PC-3 (cell line): ENCODE measurements around the gene LHFPL6. TPM values are rescaled to one million over a fixed set of nuclear protein-coding genes. Genes with fewer than 3 reads are reported as not detected.
"Not testable (repeated sequence)": the region's sequence is repeated elsewhere in the genome, so short reads cannot be mapped to it uniquely, and the experiment has no call there.

Source experiments
- ATAC-seq: fragments of 200-7000 bp; cut with Tn5 transposase; 2 replicates; pipeline ENCODE4 v1.9.1; 2020; ENCODE audit warnings: mild to moderate bottlenecking, moderate library complexity
- BruUV-seq: library from RNA; stranded (reverse); fragments of 400-500 nt; replicated peaks from 2 replicates; lab custom pipeline; 2021; lab: Mats Ljungman, UMichigan
- CTCF ChIA-PET: fragments of 300-600 bp; sonication (Branson Sonifier 250); formaldehyde crosslinking; loops from one replicate; lab custom pipeline; 2022; ENCODE audit warnings: antibody characterized with exemption; lab: Charles Lee
- POLR2A ChIA-PET: fragments of 300-600 bp; sonication (Branson Sonifier 250); formaldehyde crosslinking; loops from one replicate; lab custom pipeline; 2022; ENCODE audit warnings: antibody characterized with exemption; ENCODE audit not compliant: unreplicated experiment; lab: Charles Lee
- DNase-seq: peaks from one replicate; pipeline ENCODE4 v3.0.0-alpha.2; 2015
- H2AFZ ChIP-seq: fragments of 300-600 bp; sonication (generic); 2 replicates; pipeline ENCODE4 v1.6.0; 2016; ENCODE audit warnings: antibody characterized with exemption, low read length
- H3F3A ChIP-seq: fragments of 300-600 bp; sonication (generic); one replicate; pipeline ENCODE4 v1.6.0; 2017; ENCODE audit warnings: antibody characterized with exemption, low read length, control low read depth, mild to moderate bottlenecking; ENCODE audit not compliant: unreplicated experiment
- H3K27ac ChIP-seq: fragments of 300-600 bp; sonication (generic); 2 replicates; pipeline ENCODE4 v1.5.1; 2016; ENCODE audit warnings: mild to moderate bottlenecking, low read length
- H3K27me3 ChIP-seq: fragments of 300-600 bp; sonication (generic); 2 replicates; pipeline ENCODE4 v1.6.1; 2016; ENCODE audit warnings: low read length, mixed read lengths
- H3K36me3 ChIP-seq: fragments of 300-600 bp; sonication (generic); 2 replicates; pipeline ENCODE4 v1.6.1; 2016; ENCODE audit warnings: low read depth, mixed run types, low read length, mixed read lengths
- H3K4me1 ChIP-seq: fragments of 300-600 bp; sonication (generic); 2 replicates; pipeline ENCODE4 v1.5.1; 2016; ENCODE audit warnings: low read length; ENCODE audit not compliant: insufficient read depth
- H3K4me2 ChIP-seq: fragments of 300-600 bp; sonication (generic); 2 replicates; pipeline ENCODE4 v1.6.0; 2016; ENCODE audit warnings: low read length
- H3K4me3 ChIP-seq: fragments of 300-600 bp; sonication (generic); 2 replicates; pipeline ENCODE4 v1.5.1; 2016; ENCODE audit warnings: mild to moderate bottlenecking, low read length, mixed read lengths
- H3K79me2 ChIP-seq: fragments of 300-600 bp; sonication (generic); 2 replicates; pipeline ENCODE4 v1.6.1; 2017; ENCODE audit warnings: low read length, mixed read lengths
- H3K9ac ChIP-seq: fragments of 300-600 bp; sonication (generic); 2 replicates; pipeline ENCODE4 v1.6.0; 2016; ENCODE audit warnings: mild to moderate bottlenecking, low read length
- H3K9me2 ChIP-seq: fragments of 300-600 bp; sonication (generic); replicated peaks from 2 replicates; pipeline ENCODE4 v1.6.1; 2016; ENCODE audit warnings: mixed run types, low read length, mixed read lengths
- H3K9me3 ChIP-seq: fragments of 300-600 bp; sonication (generic); 2 replicates; pipeline ENCODE4 v1.6.1; 2016; ENCODE audit warnings: low read length, mixed read lengths
- H4K20me1 ChIP-seq: fragments of 300-600 bp; sonication (generic); 2 replicates; pipeline ENCODE4 v1.6.1; 2016; ENCODE audit warnings: low read length, mixed read lengths
- EZH2 ChIP-seq: fragments of 300-600 bp; sonication (generic); IDR thresholded peaks from one replicate; pipeline ENCODE4 v1.6.1; 2017; ENCODE audit warnings: antibody characterized with exemption, mild to moderate bottlenecking, low read length; ENCODE audit not compliant: unreplicated experiment
- EZH2phosphoT487 ChIP-seq: fragments of 300-600 bp; sonication (generic); IDR thresholded peaks from 2 replicates; pipeline ENCODE4 v1.6.1; 2018; ENCODE audit warnings: mild to moderate bottlenecking, antibody characterized with exemption, low read length, borderline replicate concordance
- intact Hi-C: fragments of 100-400 bp; cut with micrococcal nuclease; formaldehyde crosslinking; loops from 2 replicates; pipeline ENCODE4 v1.9.0; 2023
- total RNA-seq: library from RNA; depleted of rRNA; stranded (reverse); fragments of >200 nt; gene quantifications from 2 replicates; pipeline ENCODE4 v1.2.3, GENCODE V29; 2014
- TF ChIP-seq, protein P1 (sequence below): fragments of 300-600 bp; sonication (generic); conservative IDR thresholded peaks from 2 replicates; pipeline ENCODE4 v1.5.1; 2017; ENCODE audit warnings: antibody characterized with exemption, low read depth, mild to moderate bottlenecking, low read length

Gene LHFPL6
- total RNA-seq, 1 experiment from 2014 or later: 7.8 TPM

DNA sequence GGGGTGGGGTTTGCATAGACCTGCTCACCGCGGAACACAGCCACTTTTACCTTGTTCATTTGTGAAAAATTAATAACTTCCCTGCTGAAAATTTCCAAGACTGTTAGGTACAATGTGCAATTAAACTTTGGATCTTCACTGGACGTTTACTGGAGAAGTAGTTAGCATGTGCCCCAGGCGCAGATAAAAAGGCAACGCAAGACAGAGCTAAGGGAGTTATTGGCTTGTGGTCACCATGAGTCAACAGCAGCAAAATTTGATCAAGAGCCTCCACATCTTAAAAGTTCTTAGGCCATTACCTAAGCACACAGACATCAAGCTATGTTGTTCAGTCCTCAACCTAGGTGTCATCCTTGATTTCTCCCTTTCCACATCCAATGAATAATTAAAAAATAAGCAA lies 257.0 kb downstream of the LHFPL6 start:
- ATAC-seq (no peak), DNase-seq (no peak)
- TF ChIP-seq, protein P1, sequence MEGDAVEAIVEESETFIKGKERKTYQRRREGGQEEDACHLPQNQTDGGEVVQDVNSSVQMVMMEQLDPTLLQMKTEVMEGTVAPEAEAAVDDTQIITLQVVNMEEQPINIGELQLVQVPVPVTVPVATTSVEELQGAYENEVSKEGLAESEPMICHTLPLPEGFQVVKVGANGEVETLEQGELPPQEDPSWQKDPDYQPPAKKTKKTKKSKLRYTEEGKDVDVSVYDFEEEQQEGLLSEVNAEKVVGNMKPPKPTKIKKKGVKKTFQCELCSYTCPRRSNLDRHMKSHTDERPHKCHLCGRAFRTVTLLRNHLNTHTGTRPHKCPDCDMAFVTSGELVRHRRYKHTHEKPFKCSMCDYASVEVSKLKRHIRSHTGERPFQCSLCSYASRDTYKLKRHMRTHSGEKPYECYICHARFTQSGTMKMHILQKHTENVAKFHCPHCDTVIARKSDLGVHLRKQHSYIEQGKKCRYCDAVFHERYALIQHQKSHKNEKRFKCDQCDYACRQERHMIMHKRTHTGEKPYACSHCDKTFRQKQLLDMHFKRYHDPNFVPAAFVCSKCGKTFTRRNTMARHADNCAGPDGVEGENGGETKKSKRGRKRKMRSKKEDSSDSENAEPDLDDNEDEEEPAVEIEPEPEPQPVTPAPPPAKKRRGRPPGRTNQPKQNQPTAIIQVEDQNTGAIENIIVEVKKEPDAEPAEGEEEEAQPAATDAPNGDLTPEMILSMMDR: no peak
- no peak for TF ChIP-seq EZH2phosphoT487
- TF ChIP-seq EZH2: no peak
- no TSS peak for BruUV-seq
- Histone ChIP-seq H3K9me3 (no peaks in the 10 kb centered on the region), H3K9ac (no peak overlapping the region), H3F3A (no peaks in the 10 kb centered on the region), H3K27me3 (no peaks in the 10 kb centered on the region), H3K4me3 (no peak overlapping the region), H2AFZ (no peak overlapping the region), H3K4me1 (no peaks in the 10 kb centered on the region), H3K36me3 (no peaks in the 10 kb centered on the region), H3K4me2 (no peak overlapping the region), H3K27ac (no peak overlapping the region), H3K79me2 (no peaks in the 10 kb centered on the region), H3K9me2 (no peaks in the 10 kb centered on the region), H4K20me1 (no peaks in the 10 kb centered on the region)
- ChIA-PET POLR2A (no interaction called here), CTCF (no interaction called here)
- intact Hi-C loops: no loop called here

DNA sequence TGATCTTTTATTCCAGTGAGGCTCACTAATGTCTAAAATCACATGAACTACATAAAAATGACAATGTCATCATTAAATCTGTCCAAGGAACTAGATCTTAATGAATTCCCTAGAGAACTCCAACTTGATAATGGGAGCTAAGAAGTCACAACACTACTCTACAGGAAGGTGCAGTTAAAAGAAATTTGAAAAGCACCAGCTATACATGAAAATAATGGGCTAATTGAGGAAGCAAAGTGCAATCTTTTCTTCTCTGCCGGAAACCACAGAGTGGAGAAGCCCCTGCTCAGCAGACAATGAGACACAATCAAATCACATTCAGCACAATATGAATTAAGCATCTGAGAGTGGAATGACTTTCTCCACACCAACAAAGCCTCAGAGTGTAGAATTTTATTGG lies 261.7 kb downstream of the LHFPL6 start:
- Histone ChIP-seq H3K4me3 (no peak overlapping the region), H3K27me3 (no peaks in the 10 kb centered on the region), H3K9me3 (no peaks in the 10 kb centered on the region), H3F3A (no peaks in the 10 kb centered on the region), H2AFZ (no peak overlapping the region), H3K9me2 (no peaks in the 10 kb centered on the region), H3K27ac (no peak overlapping the region), H3K36me3 (no peaks in the 10 kb centered on the region), H3K79me2 (no peaks in the 10 kb centered on the region), H3K4me1 (no peaks in the 10 kb centered on the region), H3K9ac (no peak overlapping the region), H4K20me1 (no peaks in the 10 kb centered on the region), H3K4me2 (no peak overlapping the region)
- intact Hi-C loops: no loop called here
- ATAC-seq (no peak), DNase-seq (no peak)
- ChIA-PET POLR2A (no interaction called here), CTCF (no interaction called here)
- no TSS peak for BruUV-seq
- TF ChIP-seq, protein P1: no peak
- TF ChIP-seq EZH2phosphoT487 (no peak), EZH2 (no peak)

DNA sequence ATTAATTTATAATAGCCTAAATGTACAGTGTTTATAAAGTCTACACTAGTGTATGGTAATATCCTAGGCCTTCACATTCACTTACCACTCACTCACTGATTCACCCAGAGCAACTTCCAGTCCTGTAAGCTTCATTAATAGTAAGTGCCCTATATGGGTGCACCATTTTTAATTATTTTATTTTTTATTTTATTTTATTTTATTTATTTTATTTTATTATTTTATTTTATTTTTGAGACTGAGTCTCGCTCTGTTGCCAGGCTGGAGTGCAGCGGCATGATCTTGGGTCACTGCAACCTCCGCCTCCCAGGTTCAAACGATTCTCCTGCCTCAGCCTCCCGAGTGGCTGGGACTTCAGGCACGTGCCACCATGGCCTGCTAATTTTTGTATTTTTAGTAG lies 264.9 kb downstream of the LHFPL6 start:
- H3K9me3 ChIP-seq, ATAC-seq, H3K4me1 ChIP-seq, intact Hi-C loops, CTCF ChIA-PET, H2AFZ ChIP-seq, BruUV-seq, H3K9ac ChIP-seq, H3K4me2 ChIP-seq, POLR2A ChIA-PET, DNase-seq, H3K27me3 ChIP-seq, H3F3A ChIP-seq, H4K20me1 ChIP-seq, H3K36me3 ChIP-seq, H3K27ac ChIP-seq, H3K79me2 ChIP-seq, H3K9me2 ChIP-seq, H3K4me3 ChIP-seq: not testable (repeated sequence)
